Hematopoietic multipotent progenitor cell treated with erythropoietin and hydrocortisone succinate and interleukin-3 and kit ligand, for 6 days (in vitro differentiated cells): Measurements from ENCODE around the gene RAB44.

ENCODE experiments used
- DNase-seq: peaks from one replicate; pipeline ENCODE4 v3.0.0-alpha.2; 2015

RAB44 gene

GRCh38 chr6:36734486-36735060 is 36.9 kb downstream of the RAB44 start:
- no peak for DNase-seq

GRCh38 chr6:36735110-36736071 is 37.8 kb downstream of the RAB44 start:
- peak; percentile 58 for DNase-seq

GRCh38 chr6:36737043-36737785 is 39.6 kb downstream of the RAB44 start:
- DNase-seq, result no peak

GRCh38 chr6:36738108-36738507 is 40.5 kb downstream of the RAB44 start:
- no peak for DNase-seq

- DNase-seq, result no peak
Observed at GRCh38 chr6:36739947-36740817, 42.6 kb downstream of the RAB44 start.

GRCh38 chr6:36740818-36741179 is 43.2 kb downstream of the RAB44 start:
- no peak for DNase-seq

GRCh38 chr6:36742146-36742545 is 44.5 kb downstream of the RAB44 start:
- no peak for DNase-seq

DNA sequence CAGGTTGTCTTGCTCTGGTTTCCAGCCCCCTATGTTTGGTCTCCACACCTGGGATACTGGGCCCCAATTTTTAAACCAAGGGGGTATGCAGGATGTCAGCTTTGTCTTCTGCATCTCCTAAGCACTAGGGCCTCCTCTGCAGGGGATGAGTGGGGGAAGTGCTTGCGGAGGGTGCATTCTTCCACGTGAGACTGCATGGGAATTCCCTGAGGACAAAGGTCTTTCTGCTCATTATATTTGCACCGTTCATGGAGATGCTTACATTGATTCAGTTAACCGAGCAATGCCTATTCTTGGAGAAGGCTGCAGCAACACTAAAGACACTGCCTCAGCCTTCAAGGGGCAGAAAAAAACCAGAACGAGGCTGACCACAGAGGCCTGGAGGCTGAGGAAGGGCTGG is 45.4 kb downstream of the RAB44 start:
- DNase-seq, result no peak

DNA sequence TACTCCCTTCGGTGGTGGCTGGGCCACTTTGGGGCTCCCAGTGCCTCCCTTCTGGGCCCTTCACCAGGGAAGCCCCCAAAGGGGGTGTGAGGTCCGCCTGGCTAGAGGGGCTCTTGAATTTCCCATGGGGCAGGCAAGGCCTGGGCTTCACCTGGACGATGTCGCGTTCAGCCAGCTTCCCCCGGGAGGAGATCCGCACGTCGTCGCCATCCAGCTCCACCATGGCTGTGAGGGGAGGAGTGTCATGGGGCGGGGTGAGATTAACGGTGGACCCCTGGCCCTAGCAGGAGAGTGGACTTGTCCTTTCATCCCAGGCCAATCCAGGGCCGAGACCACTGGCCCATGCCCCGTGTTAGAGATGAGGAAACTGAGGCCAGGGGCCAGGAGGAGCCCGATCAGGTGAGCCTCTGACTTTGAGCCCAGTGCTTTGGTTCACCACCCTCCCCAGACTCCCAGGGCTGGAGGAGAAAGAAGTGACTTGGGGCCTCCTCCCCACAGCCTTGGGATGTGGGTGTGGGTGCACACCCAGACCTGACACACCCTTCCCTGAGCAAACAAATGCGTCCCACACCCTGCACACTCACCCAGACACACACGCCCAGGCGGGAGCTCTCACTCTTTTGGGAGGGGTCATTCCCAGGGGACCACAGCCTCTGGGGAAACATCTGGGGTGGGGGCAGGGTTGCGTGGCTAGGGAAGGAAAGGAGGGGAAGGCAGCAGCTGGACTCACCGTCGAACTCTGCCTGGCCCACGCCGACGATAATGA is 46.1 kb downstream of the RAB44 start:
- DNase-seq, result peak; percentile 69

GRCh38 chr6:36744304-36744673 is 46.7 kb downstream of the RAB44 start:
- peak; percentile 19 for DNase-seq

DNA sequence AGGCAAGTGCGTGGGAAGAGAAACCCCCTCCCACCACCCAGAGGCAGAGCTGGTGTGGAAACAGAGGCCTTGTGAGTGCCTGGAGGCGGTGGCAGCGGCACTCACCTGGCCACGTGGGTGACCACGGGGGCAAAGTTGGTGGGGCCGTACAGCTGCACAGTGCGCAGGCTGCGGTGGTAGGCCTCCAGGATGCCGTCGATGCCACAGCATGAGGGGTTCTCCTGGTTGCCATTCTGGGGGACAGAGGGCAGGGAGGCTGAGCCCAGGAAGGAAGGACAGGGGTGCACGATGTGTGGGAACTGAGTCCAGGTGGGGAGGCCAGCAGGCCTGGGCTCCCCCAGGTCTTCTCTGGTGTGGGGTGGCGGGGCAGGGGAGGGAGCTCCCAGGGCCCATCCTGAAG is 47.7 kb downstream of the RAB44 start:
- DNase-seq, result no peak

GRCh38 chr6:36745836-36746235 is 48.2 kb downstream of the RAB44 start:
- no peak for DNase-seq

DNA sequence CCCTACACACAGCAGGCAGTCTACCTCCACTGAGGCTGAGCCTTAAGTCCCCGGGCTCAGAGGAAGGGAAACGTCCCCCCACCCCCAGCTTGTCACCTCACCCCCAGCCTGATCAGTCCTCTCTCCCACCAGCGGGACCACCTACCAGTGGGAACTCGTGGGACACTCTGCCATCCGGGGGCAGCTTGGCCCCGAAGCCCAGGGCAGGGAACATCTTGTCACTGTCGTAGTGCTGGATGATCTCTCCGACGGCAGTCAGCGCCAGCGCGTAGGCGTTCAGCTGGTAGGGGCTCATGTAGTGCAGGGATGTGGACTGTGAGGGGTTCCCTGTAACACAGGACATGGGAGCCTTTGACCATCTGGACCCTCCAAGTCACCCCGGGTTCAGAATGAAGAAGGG is 48.6 kb downstream of the RAB44 start:
- no peak for DNase-seq

GRCh38 chr6:36749829-36750489 is 52.3 kb downstream of the RAB44 start:
- DNase-seq, result no peak

DNA sequence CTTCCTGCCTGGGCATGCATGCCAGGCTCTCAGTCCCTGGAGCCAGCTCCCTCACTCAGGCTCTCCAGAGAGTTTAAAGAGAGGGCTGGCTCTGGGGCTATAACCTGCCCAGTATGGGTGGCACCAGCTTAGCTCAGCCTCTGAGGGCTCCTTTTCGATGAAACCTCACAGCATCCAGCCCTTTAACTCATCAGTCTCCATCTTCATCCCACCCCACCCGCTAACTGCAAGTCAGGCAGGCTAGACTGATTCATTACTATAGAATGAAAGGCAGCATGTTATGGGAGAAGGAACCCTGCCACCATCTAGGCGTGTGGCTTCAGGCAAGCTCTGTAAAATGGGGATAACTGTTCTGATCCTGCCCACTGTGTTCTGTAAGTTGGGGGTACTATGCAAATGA is 53.5 kb downstream of the RAB44 start:
- DNase-seq, result no peak

GRCh38 chr6:36751833-36752186 is 54.2 kb downstream of the RAB44 start:
- DNase-seq, result no peak

GRCh38 chr6:36752187-36752885 is 54.7 kb downstream of the RAB44 start:
- DNase-seq, result no peak

GRCh38 chr6:36752886-36753506 is 55.4 kb downstream of the RAB44 start:
- DNase-seq, result no peak

DNA sequence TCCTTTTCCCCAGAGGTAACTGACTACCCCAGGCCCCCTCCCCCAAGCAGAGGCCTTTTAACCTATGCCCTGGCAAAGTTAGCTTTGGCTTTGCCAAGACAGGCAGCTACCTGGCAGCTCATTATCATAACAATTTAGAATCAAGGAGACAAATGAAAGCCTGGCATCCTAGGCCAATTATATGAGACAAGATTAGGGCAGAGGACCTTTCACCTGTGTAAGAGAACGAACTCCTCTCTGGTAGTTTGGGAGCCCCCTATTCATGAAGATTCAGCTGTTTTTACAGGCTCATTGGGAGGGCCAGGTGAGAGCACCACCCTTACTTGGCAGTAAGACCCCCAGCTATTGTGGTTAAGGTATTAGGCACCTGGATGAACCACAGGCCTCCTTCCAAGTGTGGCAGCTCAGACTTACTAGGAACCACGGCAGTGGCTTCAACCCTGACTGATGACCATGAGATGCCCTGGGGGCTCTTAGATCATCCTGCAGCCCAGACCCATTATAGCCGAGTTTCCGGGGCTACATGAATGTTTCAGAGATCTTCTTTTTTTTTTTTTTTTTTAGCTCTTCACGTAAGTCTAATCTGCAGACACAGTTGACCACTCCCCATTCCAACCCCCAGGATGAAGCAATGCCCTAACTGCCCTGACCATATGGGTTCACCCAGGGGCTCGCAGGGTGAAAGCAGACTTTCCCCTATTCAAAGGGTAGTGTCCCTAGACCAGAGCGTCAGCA is 56.2 kb downstream of the RAB44 start:
- DNase-seq, result no peak
